Hematopoietic multipotent progenitor cell treated with erythropoietin and hydrocortisone succinate and interleukin-3 and kit ligand, for 15 days (in vitro differentiated cells): ENCODE data around the gene TEDC2.
"Not testable (repeated sequence)": the region's sequence is repeated elsewhere in the genome, so short reads cannot be mapped to it uniquely, and the experiment has no call there.

Experiments used
- DNase-seq: peaks from one replicate; pipeline ENCODE4 v3.0.0-alpha.2; 2015; ENCODE audit warnings: low spot score

The TEDC2 gene, protein sequence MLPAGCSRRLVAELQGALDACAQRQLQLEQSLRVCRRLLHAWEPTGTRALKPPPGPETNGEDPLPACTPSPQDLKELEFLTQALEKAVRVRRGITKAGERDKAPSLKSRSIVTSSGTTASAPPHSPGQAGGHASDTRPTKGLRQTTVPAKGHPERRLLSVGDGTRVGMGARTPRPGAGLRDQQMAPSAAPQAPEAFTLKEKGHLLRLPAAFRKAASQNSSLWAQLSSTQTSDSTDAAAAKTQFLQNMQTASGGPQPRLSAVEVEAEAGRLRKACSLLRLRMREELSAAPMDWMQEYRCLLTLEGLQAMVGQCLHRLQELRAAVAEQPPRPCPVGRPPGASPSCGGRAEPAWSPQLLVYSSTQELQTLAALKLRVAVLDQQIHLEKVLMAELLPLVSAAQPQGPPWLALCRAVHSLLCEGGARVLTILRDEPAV

DNA sequence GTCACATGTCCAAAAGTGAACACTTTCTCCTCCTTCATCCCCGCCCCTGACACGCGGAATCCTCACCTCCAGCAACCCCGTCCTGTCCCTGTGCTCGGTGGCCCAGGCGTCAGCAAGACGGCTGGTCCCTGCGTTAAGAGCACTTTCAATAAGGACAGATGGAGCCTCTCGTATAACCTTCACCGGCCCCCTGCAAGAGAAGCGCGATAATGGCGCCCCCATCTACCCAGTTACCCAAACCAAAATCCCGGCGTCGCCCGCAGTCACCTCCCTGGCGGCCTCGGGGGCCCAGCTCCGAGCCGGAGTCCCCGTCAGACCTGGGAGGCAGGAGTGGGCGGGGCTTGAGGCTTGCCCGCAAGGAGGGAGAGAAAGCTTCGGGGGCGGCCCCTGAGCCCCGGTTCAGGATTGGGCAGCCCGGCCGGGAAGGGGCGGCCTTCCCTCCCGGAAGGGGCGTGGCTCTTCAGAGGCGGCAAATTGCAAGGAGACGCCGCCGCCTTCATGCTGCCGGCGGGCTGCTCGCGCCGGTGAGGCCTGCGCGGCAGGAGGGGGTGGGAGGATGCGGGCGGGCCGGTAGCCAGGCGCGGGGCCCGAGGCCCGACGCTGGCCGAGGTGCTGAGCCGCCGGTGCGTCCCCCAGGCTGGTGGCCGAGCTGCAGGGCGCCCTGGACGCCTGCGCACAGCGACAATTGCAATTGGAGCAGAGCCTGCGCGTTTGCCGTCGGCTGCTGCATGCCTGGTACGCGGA is at the start of gene TEDC2:
Gene TEDC2, plus strand, starts transcription at position 463 of the 744 bp plus-strand sequence. Its CDS starts 36 bp downstream, at position 499.
- DNase-seq, result peak; percentile 97

DNA sequence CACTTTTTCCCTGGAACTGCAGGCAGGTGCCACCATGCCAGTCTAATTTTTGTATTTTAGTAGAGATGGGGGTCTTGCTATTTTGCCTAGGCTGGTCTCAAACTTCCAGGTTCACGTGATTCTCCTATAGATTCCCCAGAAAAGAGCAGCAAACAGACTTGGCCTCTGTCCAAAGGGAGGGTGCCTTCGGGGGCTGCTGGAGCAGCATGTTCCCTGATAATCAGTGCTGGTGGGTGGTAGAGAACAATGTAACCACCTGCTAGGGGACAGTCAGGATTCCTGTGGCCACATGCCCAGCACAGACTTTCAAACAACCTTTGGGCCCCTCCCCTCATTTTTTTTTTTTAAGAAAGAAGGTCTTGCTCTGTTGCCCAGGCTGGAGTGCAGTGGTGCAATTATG is 44.8 kb upstream of the TEDC2 start:
- DNase-seq, result no peak

DNA sequence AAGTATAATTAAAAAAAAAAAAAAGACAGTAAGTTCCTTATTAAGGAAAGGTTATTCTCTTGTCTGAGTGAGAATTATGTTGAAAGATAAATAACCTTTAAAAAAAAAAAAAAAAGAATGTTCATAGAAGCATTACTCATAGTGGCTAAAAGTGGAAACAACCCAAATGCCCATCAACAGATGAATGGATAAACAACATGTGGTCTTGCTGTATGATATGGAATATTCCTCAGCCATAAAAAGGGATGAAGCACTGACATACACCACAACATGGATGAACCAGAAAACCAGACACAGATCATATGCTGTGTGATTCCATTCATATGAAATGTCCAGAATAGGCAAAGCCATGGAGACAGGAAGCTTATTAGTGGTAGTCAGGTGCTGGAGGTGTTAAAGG is 39.9 kb upstream of the TEDC2 start:
- no peak for DNase-seq

DNA sequence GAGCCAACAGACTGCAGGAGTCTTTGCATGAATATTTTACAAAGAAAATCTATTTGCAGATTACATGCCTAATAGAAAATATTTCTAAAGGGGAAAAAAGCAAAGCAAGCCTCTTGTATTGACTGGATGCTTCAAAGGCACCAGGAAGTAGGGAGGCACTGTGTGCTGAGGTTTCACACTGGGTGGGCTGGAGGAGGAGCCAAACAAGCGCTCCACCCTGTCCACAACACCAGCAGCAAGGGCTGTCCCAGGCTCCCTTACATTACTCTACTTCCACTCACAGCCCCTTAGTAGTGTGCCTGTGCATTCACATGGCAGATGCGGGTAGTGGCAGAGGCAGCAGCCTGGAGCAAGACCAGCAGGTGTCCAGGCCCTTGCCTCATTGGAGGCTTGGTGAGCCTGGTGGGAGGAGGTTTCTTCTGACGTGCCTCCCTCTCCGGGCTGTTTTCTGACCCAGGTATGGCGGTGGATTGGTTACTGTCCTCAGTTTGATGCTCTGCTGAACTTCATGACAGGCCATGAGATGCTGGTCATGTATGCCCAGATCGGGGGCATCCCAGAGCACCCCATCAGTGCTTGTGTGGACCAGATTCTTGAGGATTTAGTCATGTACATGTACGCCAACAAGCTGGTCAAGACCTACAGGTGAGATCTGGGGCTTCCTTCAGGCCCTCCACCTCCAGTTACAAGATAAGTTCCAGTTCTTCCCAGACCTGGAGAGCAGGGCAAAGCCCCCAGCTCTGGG is 37.6 kb upstream of the TEDC2 start:
- DNase-seq, result no peak

DNA sequence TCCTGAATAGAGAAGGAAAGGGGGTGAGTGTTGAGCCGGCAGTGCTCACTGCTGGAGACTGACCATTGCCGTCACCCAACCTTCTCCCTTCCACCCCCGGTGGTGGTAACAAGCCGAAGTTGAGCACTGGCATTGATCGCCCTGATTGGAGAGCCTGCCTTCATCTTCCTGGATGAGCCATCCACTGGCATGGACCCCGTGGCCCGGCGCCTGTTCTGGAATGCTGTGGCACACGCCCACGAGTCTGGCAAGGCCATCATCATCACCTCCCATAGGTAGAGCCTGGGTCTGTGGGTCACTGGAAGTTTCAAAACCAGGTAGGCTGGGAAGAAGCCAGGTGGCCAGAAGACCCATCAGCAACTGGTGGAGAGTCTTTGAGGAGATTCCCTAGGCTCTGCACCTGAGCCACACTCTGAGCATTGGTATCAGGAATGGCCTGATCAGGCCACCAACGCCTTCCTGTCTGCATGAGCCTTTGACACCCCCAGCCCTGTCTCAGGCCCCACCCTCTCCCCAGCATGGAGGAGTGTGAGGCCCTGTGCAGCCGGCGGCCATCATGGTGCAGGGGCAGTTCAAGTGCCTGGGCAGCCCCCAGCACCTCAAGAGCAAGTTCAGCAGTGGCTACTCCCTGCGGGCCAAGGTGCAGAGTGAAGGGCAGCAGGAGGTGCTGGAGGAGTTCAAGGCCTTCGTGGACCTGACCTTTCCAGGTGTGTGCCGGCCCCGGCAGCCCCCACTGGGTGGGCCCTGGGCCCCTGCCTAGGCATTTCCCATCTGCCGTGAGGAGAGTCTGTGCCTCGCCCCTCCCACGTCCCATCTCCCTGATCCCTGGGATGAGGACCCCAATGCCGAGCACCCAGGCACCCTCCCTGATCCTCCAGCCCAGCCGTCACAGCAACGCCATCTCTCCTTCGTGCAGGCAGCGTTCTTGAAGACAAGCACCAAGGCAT is 35.6 kb upstream of the TEDC2 start:
- no peak for DNase-seq

DNA sequence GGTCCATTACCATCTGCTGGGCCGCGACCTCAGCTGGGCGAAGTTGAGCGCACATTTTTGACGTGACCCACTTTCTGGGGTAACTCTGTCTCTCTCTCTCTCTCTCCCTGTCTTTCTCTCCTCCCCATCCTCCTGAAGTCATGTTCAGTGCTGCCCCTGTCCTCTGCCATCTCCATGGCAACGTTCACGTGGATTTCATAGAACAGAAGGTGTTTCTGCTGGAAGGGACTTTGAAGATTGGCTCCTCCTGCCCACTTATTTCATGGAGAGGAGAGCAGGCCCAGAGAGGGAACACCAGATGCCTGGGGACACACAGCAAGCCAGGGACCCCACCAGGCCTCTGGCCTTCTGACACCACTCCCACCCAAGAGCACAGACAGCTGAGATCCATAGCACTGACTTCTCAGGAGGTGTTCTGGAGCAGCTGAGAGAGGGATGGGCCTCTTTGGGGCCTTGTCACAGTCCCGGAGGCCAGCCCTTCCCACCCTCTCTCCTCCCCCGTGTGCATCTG is 34.8 kb upstream of the TEDC2 start:
- DNase-seq, result no peak

DNA sequence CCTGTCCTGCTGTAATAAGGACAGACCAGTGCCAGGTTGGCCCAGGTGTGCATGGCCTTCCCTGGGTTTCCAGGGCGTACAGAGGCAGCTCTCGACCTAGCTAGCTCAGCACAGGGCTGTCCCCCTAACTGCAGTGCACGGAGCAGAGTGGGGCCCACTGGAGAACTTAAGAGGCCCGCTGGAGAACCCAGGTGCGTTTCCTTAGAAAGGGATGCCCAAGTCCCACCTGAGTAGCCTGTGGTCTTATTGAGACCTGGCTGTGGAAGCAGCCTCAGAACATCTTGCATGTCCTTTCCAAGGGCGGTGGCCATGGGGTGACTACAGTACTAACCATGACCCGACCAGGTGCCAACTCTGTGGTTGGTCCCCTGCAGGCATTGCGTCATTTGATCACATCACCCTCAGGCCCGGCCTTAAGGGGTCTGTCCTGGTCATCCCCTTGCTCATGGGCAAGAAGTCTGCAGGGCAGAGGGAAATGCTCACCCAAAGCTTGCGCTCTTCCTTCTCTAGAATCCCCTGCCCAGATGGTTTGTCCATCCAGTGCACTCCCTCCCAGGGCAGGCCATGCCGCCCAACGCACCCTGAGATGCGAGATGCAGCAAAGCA is 34.0 kb upstream of the TEDC2 start:
- DNase-seq, result no peak

DNA sequence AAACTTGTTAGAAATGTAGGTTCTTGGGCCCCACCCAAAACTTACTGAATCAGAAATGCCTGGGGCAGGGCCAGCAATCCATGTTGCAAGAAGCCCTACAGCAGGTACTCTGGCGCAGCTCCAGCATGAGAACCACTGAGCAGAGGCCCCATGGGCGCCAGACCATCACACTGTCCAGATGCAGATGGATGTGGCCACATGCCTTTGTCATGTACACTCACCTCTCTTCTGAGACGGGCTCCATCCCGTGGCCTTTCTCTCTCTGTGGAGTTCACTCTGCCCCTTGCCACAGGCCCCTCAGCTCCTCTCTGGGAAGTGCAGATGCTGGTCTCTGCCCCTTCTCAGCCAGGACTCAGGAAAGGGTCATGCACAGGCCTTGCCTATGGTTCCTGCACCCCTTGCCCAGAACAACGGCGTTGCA is 33.0 kb upstream of the TEDC2 start:
- no peak for DNase-seq

DNA sequence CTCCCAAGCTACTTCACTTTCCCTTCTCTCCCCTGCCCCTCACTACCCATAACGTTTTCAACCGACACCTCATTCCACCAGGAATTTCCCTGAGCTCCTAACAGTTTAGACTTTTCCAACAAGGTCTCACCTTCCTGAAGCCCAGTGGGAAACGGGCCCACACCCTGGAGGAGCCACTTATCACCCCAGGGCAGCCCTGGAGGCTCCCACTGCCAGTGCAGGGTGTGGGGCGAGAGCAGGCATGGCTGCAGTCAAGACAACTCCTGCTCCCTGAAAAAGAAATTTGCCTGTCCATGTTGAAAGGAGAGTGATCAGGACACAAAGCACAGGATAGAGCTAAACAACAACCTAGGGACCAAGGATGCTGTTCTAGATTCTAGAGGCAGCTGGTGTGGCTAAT is 32.4 kb upstream of the TEDC2 start:
- DNase-seq, result no peak

DNA sequence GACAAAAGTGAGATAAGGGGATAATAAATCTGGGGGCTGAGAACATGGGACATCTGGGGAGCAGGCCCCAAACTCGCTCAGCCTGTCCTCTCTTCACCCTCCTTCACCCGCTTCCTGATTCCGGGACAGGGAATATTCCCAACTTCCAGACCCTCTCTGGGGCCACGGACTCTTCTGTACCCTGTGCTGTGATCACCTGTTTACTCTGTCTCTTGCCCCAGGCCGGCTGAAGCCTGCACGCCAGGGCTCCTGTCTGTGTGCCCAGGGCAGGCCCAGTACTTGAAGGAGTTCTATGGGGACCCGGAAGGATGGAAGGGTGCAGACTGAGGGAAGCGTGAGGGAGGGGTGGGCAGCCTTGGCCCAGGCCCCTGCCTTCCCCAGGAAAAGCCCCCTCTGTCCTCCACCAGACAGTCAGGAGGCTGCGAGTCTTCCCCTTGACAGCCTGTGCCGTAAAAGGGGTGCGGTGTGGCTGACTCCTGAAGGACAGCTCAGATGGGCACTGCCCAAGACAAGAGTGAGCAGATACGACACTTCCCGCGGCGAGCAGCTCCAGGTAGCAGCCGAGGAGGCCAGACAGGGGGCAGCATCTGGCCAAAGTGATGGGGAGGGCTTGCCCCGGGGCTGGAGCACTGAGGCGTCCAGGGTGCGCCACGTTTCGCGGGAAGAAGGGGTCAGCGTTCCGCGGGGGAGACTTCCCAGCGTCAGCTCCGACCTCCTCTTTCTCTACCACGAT is 31.7 kb upstream of the TEDC2 start:
- DNase-seq, result peak; percentile 62

DNA sequence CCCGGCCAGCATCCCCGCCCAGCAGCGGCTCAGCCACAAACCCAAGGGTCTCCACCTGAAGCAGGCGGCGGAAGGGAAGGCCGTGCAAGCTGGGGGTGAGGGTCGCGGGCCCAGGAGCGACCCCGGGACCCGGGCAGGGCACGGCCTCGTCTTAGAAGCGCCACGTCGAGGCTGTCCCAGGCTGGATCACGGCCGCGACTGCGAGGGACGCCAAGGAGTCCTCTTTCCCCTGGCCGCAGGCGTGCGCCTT is 31.2 kb upstream of the TEDC2 start:
- no peak for DNase-seq

DNA sequence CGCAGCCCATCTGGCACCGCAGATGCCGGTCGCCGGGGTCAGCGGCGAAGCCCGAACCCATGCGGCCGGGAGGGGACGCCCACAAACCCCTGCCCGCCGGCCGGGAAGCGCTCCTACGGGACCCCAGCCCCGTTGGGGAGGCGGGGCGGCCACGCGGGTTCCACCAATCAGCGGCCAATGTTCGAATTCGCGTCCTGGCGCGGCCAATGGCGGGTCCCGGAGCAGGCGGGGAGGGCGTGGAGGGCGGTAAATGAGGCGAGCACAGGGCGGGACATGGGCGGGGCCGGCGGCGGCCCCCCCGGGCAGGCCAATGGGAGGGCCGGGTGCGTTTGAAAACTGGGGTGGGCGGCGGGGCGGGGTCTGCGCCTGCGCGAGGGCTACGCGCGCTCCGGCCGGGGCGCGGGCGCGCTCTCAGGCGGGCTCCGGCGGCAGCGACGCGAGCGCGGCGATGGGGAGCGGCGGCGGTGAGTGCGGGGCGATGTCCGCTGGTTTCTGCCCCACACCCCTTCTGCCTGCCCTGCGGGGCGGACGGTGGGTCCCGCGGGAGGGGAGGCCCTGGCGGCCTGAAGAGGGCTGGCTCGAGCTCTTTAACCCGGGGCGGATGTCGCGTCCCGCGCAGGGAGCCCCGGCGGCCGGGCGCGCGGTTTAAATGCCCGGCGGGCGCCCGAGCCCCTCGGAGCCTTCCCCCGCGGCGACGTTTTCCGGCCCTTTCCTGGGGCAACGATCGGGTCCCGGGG is 30.7 kb upstream of the TEDC2 start, which contains the start of gene CCNF:
Gene CCNF, plus strand, starts transcription at position 414 of the 737 bp plus-strand sequence. Its CDS starts 35 bp downstream, at position 449.
- peak; percentile 95 for DNase-seq

DNA sequence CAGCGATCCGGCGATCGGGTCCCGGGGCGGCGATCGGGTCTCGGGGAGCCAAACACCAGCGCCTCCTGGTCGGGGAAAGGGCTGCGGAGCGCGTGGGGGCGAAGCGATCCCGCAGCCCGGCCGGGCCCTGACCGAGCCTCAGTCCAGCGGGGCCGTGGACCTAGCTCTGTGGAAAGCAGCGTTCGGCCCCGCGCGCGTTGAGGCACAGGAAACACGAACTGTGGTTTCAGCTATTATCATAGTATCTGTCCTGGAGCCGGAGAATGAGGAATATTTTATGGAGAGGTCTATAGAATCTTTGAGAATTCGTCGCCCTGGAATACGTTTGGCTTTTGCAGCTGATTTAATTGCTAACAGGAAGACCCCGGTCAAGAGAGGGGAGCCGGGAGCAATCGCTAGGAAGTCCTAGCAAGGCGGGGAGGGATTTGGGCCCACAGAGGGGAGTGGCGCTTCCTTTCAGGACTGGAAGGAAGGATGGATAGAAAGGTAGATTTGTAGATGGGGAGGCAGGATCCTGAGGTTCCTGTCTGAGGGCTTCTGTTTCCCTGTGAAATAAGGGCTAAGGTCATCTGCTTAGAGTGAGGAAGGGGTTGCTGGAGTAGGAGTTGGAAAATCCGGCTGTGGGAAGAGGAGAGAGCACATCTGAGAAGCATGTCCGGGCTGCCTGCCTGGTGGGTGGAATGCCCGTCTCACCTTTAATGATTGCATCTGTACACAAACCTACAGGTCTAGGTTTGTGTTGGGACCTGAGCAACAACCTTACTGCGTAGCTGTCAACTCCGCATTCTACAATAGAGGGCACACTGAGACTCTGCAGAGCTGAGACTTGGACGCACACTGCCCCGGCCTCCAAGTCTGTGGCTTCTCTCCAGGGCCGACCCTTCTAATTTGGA is 29.9 kb upstream of the TEDC2 start:
- peak; percentile 40 for DNase-seq

DNA sequence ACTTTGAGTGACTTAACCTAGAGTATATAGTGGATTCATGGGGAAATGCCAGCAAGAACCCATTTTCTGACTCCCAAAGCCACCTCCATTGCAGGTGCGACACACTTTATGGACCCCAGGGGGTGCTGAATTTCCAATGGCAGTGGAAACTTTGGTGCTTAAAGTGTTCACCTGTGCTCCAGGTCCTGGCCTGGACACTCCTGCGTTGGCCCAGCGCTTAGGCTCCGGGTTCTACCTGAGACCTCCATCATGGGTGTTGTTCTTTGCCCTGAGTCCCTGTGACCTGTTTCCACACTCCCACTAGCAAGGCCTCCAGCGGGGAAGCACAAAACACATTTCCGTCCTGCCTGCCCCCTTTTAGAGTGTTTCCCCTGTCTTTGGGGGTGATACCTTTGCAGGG is 27.6 kb upstream of the TEDC2 start:
- DNase-seq, result no peak

DNA sequence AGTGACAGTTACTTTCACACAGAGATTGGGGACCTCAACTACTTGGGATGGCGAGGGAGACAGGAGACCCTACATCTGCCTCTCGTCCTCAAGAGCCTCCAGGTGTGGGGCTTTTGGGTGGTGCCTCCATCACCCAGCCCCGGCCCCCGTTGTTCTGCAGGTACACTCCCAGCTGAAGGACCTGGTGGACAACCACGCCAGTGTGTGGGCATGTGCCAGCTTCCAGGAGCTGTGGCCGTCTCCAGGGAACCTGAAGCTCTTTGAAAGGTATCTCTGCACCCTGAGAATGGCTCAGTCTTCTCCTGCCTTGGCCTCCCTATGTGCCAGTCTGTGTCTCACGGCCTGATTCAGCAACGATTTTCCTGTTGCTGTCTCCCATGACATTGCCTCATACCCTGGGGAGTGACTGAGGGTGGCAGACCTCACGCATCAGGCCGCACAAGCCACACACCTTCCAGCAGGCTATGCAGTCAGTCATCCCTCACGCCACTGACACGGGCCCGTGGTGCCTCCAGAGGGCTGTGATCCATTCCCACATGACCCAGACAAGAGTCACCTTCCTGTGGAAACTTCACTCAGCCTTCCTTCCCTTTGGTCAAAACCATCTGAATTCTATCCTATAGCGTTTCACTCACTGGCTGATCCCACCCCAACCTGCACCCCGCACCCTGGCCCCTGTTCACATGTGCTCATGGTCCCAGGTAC is 27.0 kb upstream of the TEDC2 start:
- DNase-seq, result no peak

DNA sequence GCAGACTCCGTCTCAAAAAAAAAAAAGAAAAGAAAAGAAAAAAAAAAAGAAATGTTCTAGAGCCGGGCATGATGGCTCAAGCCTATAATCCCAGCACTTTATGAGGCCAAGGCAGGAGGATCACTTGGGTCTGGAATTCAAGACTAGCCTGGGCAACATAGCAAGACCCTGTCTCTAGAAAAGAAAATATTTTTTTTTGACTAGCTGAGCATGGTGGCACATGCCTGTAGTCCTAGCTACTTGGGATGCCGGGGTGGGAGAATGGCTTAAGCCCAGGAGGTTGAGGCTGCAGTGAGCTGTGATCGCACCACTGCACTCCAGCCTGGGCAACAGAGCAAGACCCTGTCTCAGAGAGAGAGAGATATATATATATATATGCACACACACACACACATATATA is 24.7 kb upstream of the TEDC2 start:
- not testable (repeated sequence) for DNase-seq

DNA sequence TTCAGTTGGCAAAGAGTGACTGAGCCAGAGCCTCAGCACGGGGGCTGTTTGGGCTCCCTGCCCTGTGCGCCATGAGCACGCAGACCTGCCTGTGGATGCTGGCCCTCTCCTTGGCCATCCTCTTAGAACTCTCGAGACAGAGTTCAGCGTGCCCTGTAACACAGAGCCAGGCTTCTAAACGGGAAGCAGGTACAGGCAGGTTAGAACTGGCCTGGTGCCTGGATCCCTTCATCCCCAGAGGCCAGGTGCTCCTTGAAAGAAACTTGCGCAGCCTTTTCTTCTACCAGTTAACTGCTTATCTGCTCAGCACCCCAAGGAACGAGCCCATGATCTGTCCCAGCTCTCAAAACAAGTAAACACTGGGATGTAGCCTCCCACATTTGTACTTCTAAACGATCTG is 23.8 kb upstream of the TEDC2 start:
- DNase-seq, result no peak
